Middle frontal gyrus (tissue), 1 donor: ENCODE results near the gene AIFM1.
"Not testable (repeated sequence)": the region's sequence is repeated elsewhere in the genome, so short reads cannot be mapped to it uniquely, and the experiment has no call there.

ENCODE experiments used
- DNase-seq: peaks from one replicate; pipeline ENCODE4 v3.0.0-alpha.2; 2015; ENCODE audit warnings: low spot score; ENCODE audit errors: extremely low spot score

Gene AIFM1

GRCh38 chrX:130119312-130119898, 46.2 kb downstream of the AIFM1 start:
- DNase-seq, result no peak

GRCh38 chrX:130118441-130119311, 47.0 kb downstream of the AIFM1 start:
- no peak for DNase-seq

- DNase-seq, result no peak
These were observed 48.5 kb downstream of the AIFM1 start for GRCh38 chrX:130117166-130117565.

GRCh38 chrX:130115119-130115885, 50.3 kb downstream of the AIFM1 start:
- DNase-seq, result not testable (repeated sequence)

GRCh38 chrX:130114141-130114588, 51.5 kb downstream of the AIFM1 start:
- no peak for DNase-seq

- no peak for DNase-seq
These were observed 54.2 kb downstream of the AIFM1 start for GRCh38 chrX:130111220-130112154.

- DNase-seq, result no peak
These were observed 55.0 kb downstream of the AIFM1 start, which contains the start of gene ELF4 for GRCh38 chrX:130110379-130111219. ELF4 (minus strand) TSS chrX:130110497; CDS start chrX:130081330, 29,167 bp downstream.

- DNase-seq, result no peak
These were observed 55.9 kb downstream of the AIFM1 start for GRCh38 chrX:130109429-130110378.

GRCh38 chrX:130108647-130109428, 56.8 kb downstream of the AIFM1 start:
- no peak for DNase-seq

- DNase-seq, result no peak
These were observed 59.6 kb downstream of the AIFM1 start for GRCh38 chrX:130106071-130106470.

GRCh38 chrX:130105244-130105643, 60.4 kb downstream of the AIFM1 start:
- no peak for DNase-seq

- no peak for DNase-seq
These were observed 62.0 kb downstream of the AIFM1 start for GRCh38 chrX:130103605-130104004.

- no peak for DNase-seq
These were observed 65.5 kb downstream of the AIFM1 start for GRCh38 chrX:130100180-130100579.

GRCh38 chrX:130098210-130098552, 67.5 kb downstream of the AIFM1 start:
- DNase-seq, result no peak

- no peak for DNase-seq
These were observed 68.0 kb downstream of the AIFM1 start for GRCh38 chrX:130097507-130098209.

- DNase-seq, result no peak
These were observed 70.2 kb downstream of the AIFM1 start for GRCh38 chrX:130095249-130096030.

- no peak for DNase-seq
These were observed 70.9 kb downstream of the AIFM1 start for GRCh38 chrX:130094696-130095095.
